ENCODE measurements around the gene MED20. TPM values are rescaled to one million over a fixed set of nuclear protein-coding genes. Genes with fewer than 3 reads are reported as not detected.
A peak's percentile ranks its signal among the peaks of the same experiment; 100 is the strongest.

Gene MED20, protein sequence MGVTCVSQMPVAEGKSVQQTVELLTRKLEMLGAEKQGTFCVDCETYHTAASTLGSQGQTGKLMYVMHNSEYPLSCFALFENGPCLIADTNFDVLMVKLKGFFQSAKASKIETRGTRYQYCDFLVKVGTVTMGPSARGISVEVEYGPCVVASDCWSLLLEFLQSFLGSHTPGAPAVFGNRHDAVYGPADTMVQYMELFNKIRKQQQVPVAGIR
- total RNA-seq (10 to 100 TPM; 25.1 TPM), polyA plus RNA-seq (ENCODE audit: insufficient read depth, low read depth, low replicate concordance) (15.9 TPM)
- long read RNA-seq, donor 1, transcript MED20-201 (4 exons, 2,438 nt): major isoform, 12 of 12 reads
- long read RNA-seq, donor 1, partial matches to known transcripts: 0 of 12 reads
- long read RNA-seq, donor 1, other reads (novel, unspliced or antisense): 0 of 12 reads
- long read RNA-seq, donor 2, partial matches to known transcripts: 0 of 4 reads
- long read RNA-seq, donor 2, other reads (novel, unspliced or antisense): 0 of 4 reads

DNA sequence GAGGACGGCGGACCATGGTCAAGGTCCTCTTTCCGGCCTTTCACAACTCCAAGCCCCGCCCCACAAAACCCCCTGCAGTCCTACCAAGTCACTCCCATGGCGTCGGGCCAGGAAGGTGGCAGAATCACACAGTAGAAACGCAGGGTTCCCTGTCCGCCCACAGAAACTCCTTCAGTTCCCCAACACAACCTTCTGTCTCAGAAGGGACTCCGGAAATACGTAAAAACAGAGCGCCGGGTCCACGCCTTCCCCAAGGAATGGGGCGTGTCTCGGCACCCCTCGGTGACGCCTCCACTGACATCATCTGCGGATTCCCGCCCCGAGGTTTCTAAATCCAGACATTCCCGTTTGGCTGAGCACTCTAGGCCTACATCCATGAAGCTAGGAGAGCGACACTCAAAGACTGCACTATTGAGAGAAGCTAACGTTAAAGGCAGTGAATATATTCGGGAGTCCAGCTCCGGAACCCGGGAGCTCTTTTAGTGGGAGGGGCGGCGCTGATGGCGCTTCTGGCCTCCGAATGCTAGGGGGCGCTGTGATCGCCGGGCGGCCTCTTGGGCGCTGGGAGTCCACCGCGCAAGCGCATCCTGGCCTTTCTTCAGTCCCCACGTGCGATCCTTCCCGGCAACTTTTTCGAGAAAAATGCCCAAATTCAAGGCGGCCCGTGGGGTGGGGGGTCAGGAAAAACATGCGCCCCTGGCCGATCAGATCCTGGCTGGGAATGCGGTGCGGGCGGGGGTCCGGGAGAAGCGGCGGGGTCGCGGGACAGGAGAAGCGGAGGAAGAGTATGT is at the start of gene MED20, which contains the start of gene BYSL:
Gene MED20, minus strand, starts transcription at position 219 of the 791 bp plus-strand sequence. Its CDS starts 121 bp downstream, at position 98.
Gene BYSL, plus strand, starts transcription at position 579 of the 791 bp plus-strand sequence. Its CDS starts 64 bp downstream, at position 643.
- intact Hi-C loops (cut with DNase I; ENCODE audit: low total_unique reads): loop anchor here (5.0 kb wide), 1 partner anchor 134 kb away; the partner anchor contains the start of gene TOMM6
- WGBS, 2 donors: 0% methylated on average over 30 to 55 of the region's 55 CpGs
- Histone ChIP-seq H3K4me1 (peaks cover 24% of the 10 kb centered on the region), H3K27me3 (no peaks in the 10 kb centered on the region), H3K9me3 (no peaks in the 10 kb centered on the region), H3K4me3 (peak within 1 kb of the TSS; percentile 66 to 83), H3K36me3 (ENCODE audit: low read depth, missing control alignments) (no peaks in the 10 kb centered on the region), H3K27ac (peak within 1 kb of the TSS; percentile 95 to 96)
- no peak for TF ChIP-seq POLR2A (IDR thresholded peaks at IDR 0.05)
- peak; percentile 98 for TF ChIP-seq CTCF (IDR thresholded peaks at IDR 0.05)
- DNase-seq: peak; percentile 97

DNA sequence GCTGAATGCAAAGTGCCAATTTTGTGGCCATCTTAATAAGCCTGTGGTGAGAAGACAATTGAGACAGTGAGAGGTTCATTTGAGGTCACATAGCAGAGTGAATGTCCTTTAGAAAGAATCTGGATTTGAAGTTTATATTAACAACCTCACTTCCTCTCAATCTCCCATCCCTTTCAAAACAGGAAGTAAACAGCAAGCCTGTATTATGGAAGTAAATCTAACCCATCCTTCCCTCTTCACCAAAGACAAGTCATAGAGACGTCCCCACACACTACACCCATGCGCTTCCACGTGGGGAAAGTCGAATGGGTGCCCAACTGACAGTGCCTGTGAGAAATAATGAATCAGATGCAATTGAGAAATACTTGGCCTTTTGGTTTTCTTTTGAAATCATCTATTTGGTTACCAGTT is 49.5 kb upstream of the MED20 start:
- Histone ChIP-seq H3K27me3 (no peaks in the 10 kb centered on the region), H3K4me1 (peaks cover 4% of the 10 kb centered on the region), H3K9me3 (no peaks in the 10 kb centered on the region), H3K36me3 (ENCODE audit: low read depth, missing control alignments) (no peaks in the 10 kb centered on the region), H3K4me3 (no peak overlapping the region), H3K27ac (no peak overlapping the region)
- intact Hi-C loops (cut with DNase I; ENCODE audit: low total_unique reads): no loop called here
- 63 to 65% methylated on average over 4 of the region's 4 CpGs for WGBS, 2 donors
- DNase-seq: no peak
- TF ChIP-seq CTCF (IDR thresholded peaks at IDR 0.05) (no peak), POLR2A (IDR thresholded peaks at IDR 0.05) (no peak)

DNA sequence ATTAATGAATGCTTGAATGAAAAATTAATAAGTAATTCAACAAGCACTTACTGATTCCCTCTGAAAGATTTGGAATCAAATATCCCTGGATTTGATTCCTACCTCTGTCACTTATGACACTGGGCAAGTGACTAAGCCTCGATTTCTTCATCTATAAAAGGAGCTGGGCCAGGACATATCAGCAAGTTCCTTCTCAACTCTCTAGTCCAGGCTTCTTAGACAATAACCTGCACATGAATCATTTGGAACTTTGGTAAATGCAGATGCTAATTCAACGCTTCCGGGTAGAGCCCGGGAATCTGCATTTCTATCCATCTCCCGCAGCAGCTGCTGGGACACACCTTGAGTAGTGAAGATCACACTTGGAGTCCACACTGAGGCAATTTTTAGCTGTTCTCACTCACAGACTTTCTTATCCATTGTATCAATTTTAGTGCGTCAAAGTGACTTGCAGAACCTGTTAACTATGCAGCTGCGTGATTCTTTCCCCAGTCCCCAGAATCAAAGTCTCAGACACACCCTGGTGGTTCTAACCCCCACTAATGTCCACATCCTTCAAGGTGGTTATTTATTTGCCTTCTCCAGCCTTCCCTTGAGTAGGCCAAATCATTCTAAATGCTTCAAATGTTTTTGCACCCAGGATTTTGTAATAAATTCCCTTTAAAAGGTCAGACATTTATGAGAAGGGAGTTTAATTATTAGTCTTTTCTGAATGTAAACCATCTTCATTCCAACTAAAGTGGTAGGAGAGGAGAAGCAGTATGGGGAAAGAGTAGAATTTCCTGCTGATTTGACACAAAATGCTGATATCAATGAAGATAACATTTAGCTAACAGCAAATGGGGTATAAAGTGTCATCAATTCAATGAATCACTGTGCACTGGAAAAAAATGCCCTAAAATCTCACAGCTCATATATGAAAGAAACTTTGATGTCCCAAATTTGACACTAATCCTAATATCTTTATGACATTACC is 46.7 kb upstream of the MED20 start:
- no peak for DNase-seq
- WGBS, 2 donors: 82% methylated on average over 7 of the region's 7 CpGs
- Histone ChIP-seq H3K27me3 (no peaks in the 10 kb centered on the region), H3K9me3 (no peaks in the 10 kb centered on the region), H3K27ac (no peak overlapping the region), H3K4me3 (no peak overlapping the region), H3K4me1 (peaks cover 7% of the 10 kb centered on the region), H3K36me3 (ENCODE audit: low read depth, missing control alignments) (no peaks in the 10 kb centered on the region)
- intact Hi-C loops (cut with DNase I; ENCODE audit: low total_unique reads): no loop called here
- TF ChIP-seq CTCF (IDR thresholded peaks at IDR 0.05) (no peak), POLR2A (IDR thresholded peaks at IDR 0.05) (no peak)

DNA sequence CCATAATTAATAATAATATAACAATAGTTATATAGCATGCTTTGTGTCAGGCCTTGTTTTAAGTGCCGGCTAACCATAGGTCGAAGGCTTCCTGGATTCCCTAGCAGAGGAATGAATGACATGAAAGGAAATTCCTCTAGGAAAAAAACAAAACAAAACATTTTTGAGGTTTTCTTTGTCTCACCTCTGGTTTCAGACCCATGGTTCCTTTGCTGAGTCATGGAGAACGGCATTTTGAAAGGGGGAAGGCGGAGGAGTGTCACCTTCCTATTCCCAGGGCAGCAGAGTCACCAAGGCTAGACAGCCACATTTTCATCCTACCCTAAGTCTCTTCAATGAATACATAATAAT is 46.0 kb upstream of the MED20 start:
- no peak for DNase-seq
- no peak overlapping the region for H3K4me3 ChIP-seq
- H3K27me3 ChIP-seq: no peaks in the 10 kb centered on the region
- intact Hi-C loops (cut with DNase I; ENCODE audit: low total_unique reads): no loop called here
- TF ChIP-seq POLR2A (IDR thresholded peaks at IDR 0.05): no peak
- TF ChIP-seq CTCF (IDR thresholded peaks at IDR 0.05): no peak
- no peaks in the 10 kb centered on the region for H3K36me3 ChIP-seq (ENCODE audit: low read depth, missing control alignments)
- peaks cover 7% of the 10 kb centered on the region for H3K4me1 ChIP-seq
- WGBS, 2 donors: 81 to 86% methylated on average over 4 of the region's 4 CpGs
- H3K9me3 ChIP-seq: no peaks in the 10 kb centered on the region
- H3K27ac ChIP-seq: no peak overlapping the region

All from testis (tissue), 5 donors.